Coronary artery (tissue), 2 donors: ENCODE data around the gene DIPK1B.

Source experiments
- DNase-seq: peaks from one replicate; pipeline ENCODE4 v3.0.0-alpha.2; 2017; ENCODE audit warnings: low spot score
- H3K27ac ChIP-seq, 2 donors: fragments of 200-600 bp; sonication (generic); one replicate each; pipeline ENCODE4 v1.5.1; 2016 to 2019
- H3K4me3 ChIP-seq: fragments of 200-600 bp; sonication (generic); 2 replicates; pipeline ENCODE4 v1.5.1; 2016; ENCODE audit warnings: mild to moderate bottlenecking, moderate library complexity
- CTCF ChIP-seq: fragments of 200-600 bp; sonication (generic); IDR thresholded peaks from one replicate; pipeline ENCODE4 v1.5.1; 2019; ENCODE audit warnings: antibody characterized with exemption

DIPK1B gene

GRCh38 chr9:136711751-136712689, at the start of gene DIPK1B:
Gene DIPK1B (plus strand): TSS chr9:136712572. CDS start chr9:136712666, 94 bp downstream.
- no peak for DNase-seq
- H3K4me3 ChIP-seq = peak within 1 kb of the TSS; percentile 64
- peak within 1 kb of the TSS in 1 of 2 donors; percentile 43 for H3K27ac ChIP-seq
- no peak for TF ChIP-seq CTCF

GRCh38 chr9:136662656-136663581, 49.5 kb upstream of the DIPK1B start, which contains the start of gene EGFL7:
Gene EGFL7 (plus strand): TSS chr9:136662916. CDS start chr9:136668283, 5,367 bp downstream.
- peak within 1 kb of the TSS; percentile 76 for H3K4me3 ChIP-seq
- peak within 1 kb of the TSS in 1 of 2 donors; percentile 72 for H3K27ac ChIP-seq
- no peak for TF ChIP-seq CTCF
- no peak for DNase-seq

GRCh38 chr9:136664000-136664915, 48.1 kb upstream of the DIPK1B start:
- TF ChIP-seq CTCF = no peak
- Histone ChIP-seq H3K27ac (peak overlapping the region in 1 of 2 donors; percentile 72), H3K4me3 (peak overlapping the region; percentile 76)
- DNase-seq = no peak

GRCh38 chr9:136665111-136665703, 47.2 kb upstream of the DIPK1B start:
- H3K4me3 ChIP-seq = peak overlapping the region; percentile 76
- no peak for DNase-seq
- no peak for TF ChIP-seq CTCF
- H3K27ac ChIP-seq = peak overlapping the region in 1 of 2 donors; percentile 72

GRCh38 chr9:136665704-136666371, 46.5 kb upstream of the DIPK1B start:
- peak overlapping the region; percentile 76 for H3K4me3 ChIP-seq
- no peak for TF ChIP-seq CTCF

More at GRCh38 chr9:136665704-136666371, 46.5 kb upstream of the DIPK1B start:
- no peak for DNase-seq
- peak overlapping the region in 1 of 2 donors; percentile 72 for H3K27ac ChIP-seq
